Mucosa of gallbladder (tissue), 1 donor: ENCODE data around the gene TMEM91. TPM values are rescaled to one million over a fixed set of nuclear protein-coding genes. Genes with fewer than 3 reads are reported as not detected.

Experiments
- DNase-seq: peaks from one replicate; pipeline ENCODE4 v3.0.0-alpha.2; 2020; ENCODE audit warnings: low spot score
- total RNA-seq: library from RNA; stranded (reverse); gene quantifications from one replicate; pipeline ENCODE4 v1.2.1, GENCODE V29; 2021
- donor health status: DM: no; HTN: no; CAD: no.

Gene TMEM91
- total RNA-seq, 1 donor from 2014 or later = 8.6 TPM

GRCh38 chr19:41411100-41411967 is 35.0 kb downstream of the TMEM91 start:
- DNase-seq = no peak

GRCh38 chr19:41411968-41412265 is 35.6 kb downstream of the TMEM91 start:
- no peak for DNase-seq

GRCh38 chr19:41412953-41413352 is 36.6 kb downstream of the TMEM91 start:
- DNase-seq = no peak

GRCh38 chr19:41413947-41414346 is 37.6 kb downstream of the TMEM91 start:
- no peak for DNase-seq

- no peak for DNase-seq
Measured at GRCh38 chr19:41414461-41414860, 38.1 kb downstream of the TMEM91 start.

GRCh38 chr19:41415154-41415571 is 38.8 kb downstream of the TMEM91 start:
- no peak for DNase-seq

- DNase-seq = no peak
Measured at GRCh38 chr19:41416194-41416674, 39.9 kb downstream of the TMEM91 start.

GRCh38 chr19:41420101-41420880 is 44.0 kb downstream of the TMEM91 start:
- no peak for DNase-seq

- no peak for DNase-seq
Measured at GRCh38 chr19:41421314-41421713, 45.0 kb downstream of the TMEM91 start.

- DNase-seq = no peak
Measured at GRCh38 chr19:41421973-41422372, 45.6 kb downstream of the TMEM91 start.

- no peak for DNase-seq
Measured at GRCh38 chr19:41422456-41422855, 46.1 kb downstream of the TMEM91 start.

- no peak for DNase-seq
Measured at GRCh38 chr19:41422955-41423354, 46.6 kb downstream of the TMEM91 start.

GRCh38 chr19:41424335-41425173 is 48.2 kb downstream of the TMEM91 start:
- no peak for DNase-seq

- DNase-seq = no peak
Measured at GRCh38 chr19:41425174-41426115, 49.1 kb downstream of the TMEM91 start.

GRCh38 chr19:41426116-41426841 is 49.9 kb downstream of the TMEM91 start:
- DNase-seq = no peak

GRCh38 chr19:41426952-41427646 is 50.8 kb downstream of the TMEM91 start, which contains the start of gene B3GNT8:
TSS of gene B3GNT8 (minus strand) at chr19:41427374. CDS start at chr19:41426778, 596 bp downstream.
- peak; percentile 65 for DNase-seq

- DNase-seq = no peak
Measured at GRCh38 chr19:41427647-41428480, 51.5 kb downstream of the TMEM91 start.

GRCh38 chr19:41428481-41428859 is 52.1 kb downstream of the TMEM91 start:
- no peak for DNase-seq

- no peak for DNase-seq
Measured at GRCh38 chr19:41430922-41431321, 54.6 kb downstream of the TMEM91 start.
